OCI-LY7 (cell line): ENCODE measurements around the gene PPP1R14C.

Experiments
- EZH2phosphoT487 ChIP-seq: fragments of 200-600 bp; sonication (generic); IDR thresholded peaks from 2 replicates; pipeline ENCODE4 v1.6.1; 2018; ENCODE audit warnings: low read depth, borderline replicate concordance, mild to moderate bottlenecking, mixed run types, antibody characterized with exemption, low read length, moderate library complexity, mixed read lengths
- TF ChIP-seq, protein P1 (sequence below): fragments of 200-600 bp; sonication (generic); conservative IDR thresholded peaks from 2 replicates; pipeline ENCODE4 v1.5.1; 2014; ENCODE audit warnings: mild to moderate bottlenecking, antibody characterized with exemption, low read length, moderate library complexity, mixed read lengths

GRCh38 chr6:150289454-150290071 is 146.7 kb downstream of the PPP1R14C start:
- TF ChIP-seq, protein P1, sequence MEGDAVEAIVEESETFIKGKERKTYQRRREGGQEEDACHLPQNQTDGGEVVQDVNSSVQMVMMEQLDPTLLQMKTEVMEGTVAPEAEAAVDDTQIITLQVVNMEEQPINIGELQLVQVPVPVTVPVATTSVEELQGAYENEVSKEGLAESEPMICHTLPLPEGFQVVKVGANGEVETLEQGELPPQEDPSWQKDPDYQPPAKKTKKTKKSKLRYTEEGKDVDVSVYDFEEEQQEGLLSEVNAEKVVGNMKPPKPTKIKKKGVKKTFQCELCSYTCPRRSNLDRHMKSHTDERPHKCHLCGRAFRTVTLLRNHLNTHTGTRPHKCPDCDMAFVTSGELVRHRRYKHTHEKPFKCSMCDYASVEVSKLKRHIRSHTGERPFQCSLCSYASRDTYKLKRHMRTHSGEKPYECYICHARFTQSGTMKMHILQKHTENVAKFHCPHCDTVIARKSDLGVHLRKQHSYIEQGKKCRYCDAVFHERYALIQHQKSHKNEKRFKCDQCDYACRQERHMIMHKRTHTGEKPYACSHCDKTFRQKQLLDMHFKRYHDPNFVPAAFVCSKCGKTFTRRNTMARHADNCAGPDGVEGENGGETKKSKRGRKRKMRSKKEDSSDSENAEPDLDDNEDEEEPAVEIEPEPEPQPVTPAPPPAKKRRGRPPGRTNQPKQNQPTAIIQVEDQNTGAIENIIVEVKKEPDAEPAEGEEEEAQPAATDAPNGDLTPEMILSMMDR, result no peak
- no peak for TF ChIP-seq EZH2phosphoT487
